HG03442 (cell line): ENCODE data around the gene NCAM1.
A peak's percentile ranks its signal among the peaks of the same experiment; 100 is the strongest.

Source experiments
- ATAC-seq: cut with Tn5 transposase; IDR thresholded peaks from one replicate; pipeline ENCODE4 v1.9.1; 2021; ENCODE audit warnings: mild to moderate bottlenecking, moderate library complexity; ENCODE audit not compliant: unreplicated experiment

Gene NCAM1

DNA sequence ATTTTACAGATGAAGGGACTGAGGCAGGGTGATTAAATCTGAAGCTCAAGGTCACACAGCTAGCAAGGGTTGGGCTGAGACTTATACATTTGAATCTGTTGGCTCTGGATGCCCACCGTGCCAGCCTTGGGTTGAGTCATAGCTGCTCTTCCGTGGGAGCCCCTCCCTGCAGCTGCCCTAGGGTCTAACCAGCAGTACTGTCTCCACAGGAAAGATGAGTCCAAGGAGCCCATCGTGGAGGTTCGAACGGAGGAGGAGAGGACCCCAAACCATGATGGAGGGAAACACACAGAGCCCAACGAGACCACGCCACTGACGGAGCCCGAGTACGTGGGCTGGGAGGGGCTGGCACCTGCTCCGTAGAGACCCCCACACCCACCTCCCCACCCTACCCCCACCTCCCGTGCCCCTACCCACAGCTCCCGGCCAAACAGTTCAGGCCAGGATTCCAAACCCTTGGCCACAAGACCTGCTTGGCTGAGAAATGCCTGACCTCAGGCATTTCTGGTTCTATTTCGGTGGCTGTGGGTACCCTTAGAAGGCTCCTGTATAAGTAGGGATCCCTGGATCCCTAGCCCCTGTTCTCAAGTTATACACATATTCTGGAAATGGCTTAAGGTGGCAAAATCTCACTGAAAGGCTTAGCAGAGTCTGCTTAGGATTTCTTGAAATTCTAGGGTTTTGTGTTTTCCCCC lies 310.5 kb downstream of the NCAM1 start:
- no peak for ATAC-seq

DNA sequence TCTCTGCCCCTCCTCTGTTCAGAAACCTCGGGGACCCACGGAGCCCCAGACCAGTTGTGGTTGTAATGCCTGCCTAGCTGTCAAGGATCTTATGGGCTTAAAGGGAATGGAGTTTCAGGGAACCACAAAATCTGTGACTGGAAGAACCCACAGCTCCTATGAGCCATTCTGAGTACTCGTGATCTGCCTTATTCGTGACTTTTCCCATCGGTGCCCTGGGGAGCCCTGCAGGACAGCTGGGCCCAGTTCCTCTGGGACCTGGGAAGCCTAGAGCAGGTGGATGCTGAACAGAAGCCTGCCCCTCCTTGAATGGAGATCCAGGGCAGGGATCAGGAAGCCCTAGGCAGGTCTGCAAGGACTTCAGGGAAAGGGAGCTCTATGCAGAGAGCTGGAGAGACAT lies 311.1 kb downstream of the NCAM1 start:
- no peak for ATAC-seq

DNA sequence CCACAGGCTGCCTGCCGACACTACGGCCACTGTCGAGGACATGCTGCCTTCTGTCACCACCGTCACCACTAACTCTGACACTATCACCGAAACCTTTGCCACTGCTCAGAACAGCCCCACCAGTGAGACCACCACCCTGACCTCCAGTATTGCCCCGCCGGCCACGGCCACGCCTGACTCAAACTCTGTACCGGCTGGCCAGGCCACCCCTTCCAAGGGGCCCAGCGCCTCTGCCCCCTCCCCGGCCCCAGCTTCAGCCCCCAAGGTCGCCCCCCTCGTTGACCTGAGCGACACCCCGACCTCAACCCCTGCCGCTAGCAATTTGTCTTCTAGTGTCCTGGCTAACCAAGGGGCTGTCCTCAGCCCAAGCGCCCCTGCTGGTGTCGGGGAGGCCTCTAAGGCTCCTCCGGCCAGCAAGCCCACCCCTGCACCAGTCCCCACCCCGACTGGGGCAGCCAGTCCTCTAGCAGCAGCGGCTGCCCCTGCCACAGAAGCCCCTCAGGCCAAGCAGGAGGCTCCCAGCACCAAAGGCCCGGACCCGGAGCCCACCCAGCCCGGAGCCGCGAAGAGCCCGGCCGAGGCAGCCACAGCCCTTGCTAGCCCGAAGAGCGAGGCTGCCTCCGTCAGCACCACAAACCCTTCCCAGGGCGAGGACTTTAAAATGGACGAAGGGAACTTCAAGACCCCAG lies 311.9 kb downstream of the NCAM1 start:
- ATAC-seq, result no peak

DNA sequence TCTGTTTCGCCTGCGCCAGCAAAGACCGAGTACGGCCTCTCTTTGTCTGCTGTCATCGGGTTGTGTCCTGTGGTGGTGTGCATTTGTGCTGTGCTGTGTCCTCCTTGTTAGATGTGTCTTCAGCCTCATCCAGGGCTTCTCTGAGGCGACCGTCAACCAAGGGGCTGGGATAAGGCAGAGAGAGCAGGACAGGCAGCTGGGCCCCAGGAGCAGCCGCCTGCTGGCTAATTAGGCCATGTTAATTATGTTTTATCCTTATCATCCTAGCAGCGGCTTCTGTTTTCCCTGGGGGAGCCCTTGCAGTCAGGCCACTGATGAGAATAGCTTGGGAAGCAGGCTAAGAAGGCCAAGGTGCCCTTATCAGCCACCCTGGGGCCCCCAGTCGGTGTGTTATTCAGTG lies 312.5 kb downstream of the NCAM1 start:
- no peak for ATAC-seq

DNA sequence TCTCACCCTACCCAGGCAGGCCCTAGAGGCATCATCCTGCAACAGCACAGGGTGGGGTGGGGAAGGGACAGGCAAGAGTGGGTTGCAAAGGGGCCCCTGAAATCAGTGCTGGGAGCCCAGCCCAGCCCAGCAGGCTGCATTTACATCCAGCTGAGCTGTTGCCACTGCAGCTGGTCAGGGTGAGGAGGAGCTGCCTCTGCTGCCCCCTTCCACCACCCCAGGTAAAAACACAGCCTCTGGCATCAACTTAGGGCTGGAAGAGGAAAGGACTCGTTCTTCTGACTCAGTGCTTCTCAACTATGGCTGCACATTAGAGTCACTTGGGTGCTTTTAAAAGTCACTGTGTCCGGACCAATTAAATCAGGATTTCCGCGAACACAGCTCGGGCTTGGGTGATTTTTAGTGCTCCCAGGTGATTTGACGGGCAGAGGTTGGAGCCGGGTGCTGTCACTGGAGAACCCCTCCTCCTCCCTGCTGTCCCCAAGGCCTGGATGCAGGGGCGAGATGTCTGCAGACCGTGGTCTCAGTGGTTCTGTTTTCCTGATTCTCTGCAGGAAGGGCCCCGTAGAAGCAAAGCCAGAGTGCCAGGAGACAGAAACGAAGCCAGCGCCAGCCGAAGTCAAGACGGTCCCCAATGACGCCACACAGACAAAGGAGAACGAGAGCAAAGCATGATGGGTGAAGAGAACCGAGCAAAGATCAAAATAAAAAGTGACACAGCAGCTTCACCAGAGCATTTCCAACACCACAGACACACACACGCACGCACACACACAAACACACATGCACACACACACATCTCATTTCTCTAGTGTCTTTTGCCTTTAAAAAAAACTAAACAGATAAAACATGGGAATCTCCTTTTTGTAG lies 313.7 kb downstream of the NCAM1 start:
- no peak for ATAC-seq

DNA sequence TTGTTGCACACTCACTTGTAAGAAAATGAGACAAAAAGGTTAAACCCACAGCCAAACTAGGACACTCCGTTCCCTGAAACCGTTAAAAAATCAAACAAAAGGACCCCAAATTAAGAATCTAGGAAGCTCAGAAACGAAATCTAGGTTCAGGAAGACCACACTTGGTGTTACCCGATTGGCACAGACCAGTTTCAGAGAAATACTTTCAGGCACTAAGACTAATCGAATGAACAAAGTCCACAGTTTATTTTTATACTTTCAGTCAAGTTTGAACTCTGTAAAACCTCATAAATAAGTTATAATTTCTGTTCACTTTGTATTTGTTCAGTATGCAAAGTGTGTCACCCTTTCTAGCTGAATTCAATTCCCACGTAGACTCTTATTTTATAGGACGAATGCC lies 314.4 kb downstream of the NCAM1 start:
- no peak for ATAC-seq

DNA sequence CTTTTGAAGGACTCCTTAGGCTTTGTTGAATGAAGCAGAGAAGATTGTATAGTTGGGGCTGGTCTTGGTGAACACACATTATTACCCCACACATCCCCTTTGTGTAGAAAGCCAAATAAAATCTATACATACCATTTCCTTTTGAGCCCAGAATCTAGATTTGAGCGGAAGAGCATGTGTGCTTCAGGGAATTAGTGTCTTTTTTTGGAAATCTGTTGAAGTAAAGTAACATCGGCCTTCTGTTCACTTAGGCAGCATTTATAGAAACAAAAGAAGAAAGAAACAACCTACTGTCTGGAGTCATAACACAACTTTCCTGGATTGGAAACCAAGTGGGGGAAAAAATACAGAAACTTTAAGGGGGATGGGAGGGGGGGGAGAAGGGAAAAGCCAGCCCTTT lies 315.2 kb downstream of the NCAM1 start:
- no peak for ATAC-seq

DNA sequence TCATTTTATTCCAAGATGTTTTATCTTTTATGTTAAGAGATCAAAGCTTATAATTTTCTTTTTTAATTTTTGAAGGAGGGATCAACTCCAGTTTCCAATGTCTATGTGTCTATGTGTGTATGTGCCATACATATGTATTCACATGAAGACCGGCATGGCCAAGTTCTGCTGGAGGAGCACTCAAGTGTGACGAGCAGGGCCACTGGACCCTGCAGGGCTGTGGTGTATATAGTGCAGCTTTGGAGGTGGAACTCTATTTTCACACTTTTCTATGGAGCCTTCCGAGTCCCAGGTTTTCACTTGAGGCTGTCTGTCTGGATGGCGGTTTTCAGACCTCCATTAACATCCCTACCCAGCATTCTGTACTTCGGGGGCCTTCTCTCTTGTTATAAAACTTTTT lies 316.7 kb downstream of the NCAM1 start:
- no peak for ATAC-seq

DNA sequence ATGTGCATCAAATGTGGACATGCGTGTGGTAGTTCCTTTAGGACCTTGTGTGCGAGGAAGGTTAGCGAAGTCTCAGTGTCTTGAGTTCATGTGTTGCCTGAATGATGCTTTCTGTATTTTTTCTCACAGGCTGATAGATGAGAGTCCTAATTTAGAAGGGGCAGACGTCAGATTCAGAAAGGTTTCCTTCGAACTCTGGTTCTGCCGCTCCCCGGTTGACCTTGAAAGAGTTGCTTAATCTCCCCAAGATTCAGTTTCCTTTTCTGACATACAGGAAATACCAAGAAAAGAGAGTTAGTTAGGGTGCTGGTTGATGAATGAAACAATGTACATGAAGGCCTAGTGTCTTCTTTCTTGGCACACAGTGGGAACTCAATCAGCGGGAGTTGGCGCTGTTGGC lies 317.3 kb downstream of the NCAM1 start:
- ATAC-seq, result no peak

DNA sequence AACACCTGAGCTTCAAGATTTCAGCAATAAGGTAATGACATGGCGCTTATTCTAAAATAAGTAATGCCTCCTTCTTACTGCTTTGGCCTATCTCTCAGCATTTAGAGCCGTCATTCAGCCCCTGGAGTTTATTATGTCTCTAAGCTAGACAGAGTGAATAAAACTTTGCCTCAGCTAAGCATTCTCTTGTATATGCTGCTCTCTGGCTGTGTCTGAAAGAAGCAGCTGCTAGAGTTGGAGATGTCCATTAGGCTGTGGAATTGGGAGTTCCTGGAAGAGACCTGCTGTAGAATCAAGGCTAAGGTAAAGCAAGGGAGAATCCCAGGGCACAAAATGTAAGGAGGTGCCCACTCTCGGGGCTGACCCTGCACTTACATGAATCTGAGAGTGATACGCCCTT lies 317.7 kb downstream of the NCAM1 start:
- no peak for ATAC-seq

DNA sequence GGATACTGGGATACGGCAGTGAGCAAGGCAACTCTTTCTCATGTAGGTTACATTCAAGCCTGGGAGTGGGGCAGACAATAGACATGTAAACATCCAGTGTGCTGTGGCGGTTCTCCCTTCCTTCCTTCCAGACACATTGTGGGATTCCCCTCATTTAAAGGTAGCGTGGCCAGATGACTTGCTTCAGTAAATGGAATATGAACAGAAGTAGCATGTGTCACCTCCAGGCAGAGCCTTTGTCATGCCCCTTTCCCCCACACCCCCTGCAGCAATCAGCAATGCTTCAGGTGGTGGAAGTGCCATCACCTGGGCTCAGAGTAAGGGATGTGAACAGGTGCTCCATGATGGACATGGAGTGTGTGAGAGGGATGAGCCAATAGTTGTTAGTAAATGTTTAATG lies 318.4 kb downstream of the NCAM1 start:
- no peak for ATAC-seq

DNA sequence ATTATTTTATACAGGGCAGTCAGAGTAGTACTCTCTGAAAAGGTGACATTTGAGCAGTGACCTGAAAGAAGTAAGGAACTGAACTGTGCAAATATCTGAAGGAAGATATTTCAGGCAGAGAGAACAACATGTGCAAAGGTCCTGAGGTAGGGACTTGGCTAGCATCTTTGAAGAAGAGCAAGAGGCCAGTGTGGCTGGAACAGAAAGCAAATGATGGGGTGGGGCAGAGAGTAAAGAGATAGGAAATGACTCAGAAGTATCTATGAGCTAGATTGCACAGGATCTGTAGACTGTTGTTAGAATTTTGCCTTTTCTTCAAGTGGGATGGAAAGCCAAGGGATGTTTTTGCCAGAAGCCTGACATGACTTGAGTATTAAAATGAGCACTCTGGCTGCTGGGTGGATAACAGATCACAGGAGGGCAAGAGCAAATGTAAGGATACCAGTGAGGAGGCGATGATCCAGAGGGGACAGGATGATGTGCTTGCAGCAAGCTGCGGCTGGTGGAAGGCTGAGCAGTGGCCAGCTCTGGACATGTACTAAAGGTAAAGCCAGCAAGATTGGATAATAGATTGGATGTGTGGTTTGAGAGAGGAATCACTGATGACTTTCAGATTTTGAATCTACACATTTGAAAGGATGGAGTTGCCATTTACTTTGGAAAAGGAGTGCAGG lies 320.0 kb downstream of the NCAM1 start:
- no peak for ATAC-seq

DNA sequence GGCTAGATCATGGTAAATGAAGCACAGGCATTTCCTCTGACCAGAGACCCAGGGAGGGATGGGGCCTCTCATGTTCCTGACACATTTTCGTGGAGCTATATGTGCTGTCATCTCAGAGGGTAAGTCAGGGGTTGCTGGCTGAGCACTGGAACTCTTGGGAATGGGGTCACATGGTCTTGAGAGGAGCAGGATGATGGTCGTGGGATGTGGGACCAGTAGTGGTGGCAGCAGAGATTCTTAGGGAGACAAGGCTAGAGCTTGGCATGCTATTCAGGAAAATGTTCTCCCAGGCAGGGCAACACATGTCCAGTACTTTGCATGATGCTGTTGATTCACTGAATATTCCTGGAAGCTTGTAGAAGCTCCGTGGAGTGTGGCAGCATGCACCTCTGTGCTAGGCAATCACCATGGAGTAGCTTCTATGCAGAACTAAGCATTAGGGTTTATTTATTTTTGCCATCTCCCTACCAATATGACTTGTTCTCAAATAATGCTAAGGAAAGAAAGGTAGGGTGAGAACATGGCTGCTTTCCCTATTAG lies 321.7 kb downstream of the NCAM1 start:
- ATAC-seq, result no peak

DNA sequence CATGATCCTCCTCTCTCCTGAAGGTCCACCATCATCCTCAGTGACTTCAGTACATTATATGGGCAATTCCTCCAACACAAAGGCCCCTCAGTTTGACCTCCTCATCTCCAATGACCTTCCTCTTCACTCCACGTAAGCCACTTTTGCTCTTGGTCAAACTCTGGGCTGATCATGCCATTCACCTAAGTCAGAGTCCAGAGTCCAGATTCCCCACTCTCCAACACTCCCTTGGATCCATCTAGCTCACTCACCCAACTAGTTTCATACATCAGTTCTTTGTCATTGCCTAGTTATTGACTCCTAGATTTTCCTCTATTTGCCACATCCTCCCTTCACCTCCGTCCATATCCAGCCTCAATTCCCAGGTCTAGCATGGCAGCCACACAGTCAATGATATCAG lies 322.7 kb downstream of the NCAM1 start:
- no peak for ATAC-seq

DNA sequence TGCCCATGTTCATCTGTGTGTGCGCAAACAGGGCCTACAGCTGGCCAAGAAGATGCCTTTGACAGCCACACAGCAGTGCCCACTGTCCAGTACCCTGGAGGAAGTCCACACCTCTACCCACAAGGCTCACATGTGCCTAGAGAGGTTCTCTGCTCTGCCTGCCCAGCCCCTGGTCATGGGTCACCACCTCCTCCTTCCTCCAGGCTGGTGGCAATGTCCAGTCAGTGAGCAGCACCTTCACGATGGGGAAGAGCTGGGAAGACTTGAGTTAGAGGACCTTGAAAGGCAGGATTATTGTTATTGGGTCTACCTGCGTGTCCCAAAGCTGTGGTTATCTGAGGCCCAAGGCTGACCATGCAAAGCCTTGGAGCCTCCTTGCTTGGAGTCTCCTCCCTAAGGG lies 324.8 kb downstream of the NCAM1 start:
- no peak for ATAC-seq

DNA sequence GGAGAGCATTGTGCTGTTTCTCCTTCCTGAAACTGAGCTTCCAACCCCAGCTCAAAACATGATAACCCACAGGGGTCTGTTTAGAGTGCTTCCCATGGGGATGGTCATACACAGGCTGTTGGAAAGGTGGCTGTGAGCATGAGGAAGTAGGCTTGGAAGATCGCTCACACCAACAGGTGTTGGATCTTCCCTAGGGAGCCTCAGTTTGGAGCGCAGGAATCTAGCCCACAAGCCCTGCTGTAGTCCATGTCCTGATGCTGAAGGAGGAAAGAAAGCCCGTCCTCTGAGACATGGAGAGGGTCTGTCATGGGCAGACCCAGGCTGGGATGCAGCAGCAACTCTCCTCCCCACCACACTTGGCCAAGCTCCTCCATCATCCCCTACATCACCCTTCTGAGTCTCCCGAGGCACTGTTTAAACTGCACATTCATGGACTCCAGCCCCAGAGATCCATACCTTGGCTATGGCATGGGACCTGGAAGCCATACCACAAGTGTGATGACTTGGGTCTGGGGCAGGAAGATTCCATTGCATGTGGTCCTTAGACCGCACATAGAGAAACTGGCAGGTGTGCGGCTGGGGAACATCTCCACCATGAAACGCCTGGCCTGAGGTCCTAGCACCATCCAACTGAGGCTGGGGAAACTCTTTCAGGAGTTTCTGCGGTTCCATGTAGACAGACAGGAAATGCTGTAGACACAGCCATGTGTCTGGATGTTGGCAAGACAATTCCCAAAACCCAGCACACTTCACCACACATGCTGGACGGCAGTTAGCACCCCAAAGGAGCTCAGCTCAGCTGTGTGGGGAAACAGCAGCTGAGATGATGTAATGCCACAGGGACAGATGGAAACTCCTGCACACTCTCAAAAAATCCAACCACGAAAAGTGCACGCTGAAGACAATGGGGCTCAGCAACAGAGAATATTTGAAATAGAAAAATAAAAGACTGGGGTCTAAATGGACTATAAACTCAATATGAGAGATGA lies 325.6 kb downstream of the NCAM1 start:
- ATAC-seq, result no peak

DNA sequence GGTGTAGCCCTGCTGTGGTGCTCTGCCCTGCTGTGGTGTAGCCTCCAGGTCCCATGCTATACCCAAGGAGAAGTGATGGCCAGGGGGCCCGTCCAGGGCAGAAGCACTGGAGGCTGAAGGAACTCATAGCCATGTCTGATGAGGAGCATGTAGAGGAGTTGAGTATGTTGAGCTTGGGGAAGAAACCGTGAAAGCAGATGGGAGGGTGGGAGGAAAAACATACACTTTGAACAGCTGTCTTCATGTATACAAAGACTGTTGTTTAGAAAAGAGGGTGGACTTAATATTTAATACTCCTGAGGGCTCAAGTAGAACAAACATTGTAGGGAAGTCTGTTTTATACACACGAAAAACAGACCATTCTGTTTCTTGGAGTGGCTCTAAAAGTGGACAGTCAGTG lies 326.6 kb downstream of the NCAM1 start:
- ATAC-seq, result no peak

DNA sequence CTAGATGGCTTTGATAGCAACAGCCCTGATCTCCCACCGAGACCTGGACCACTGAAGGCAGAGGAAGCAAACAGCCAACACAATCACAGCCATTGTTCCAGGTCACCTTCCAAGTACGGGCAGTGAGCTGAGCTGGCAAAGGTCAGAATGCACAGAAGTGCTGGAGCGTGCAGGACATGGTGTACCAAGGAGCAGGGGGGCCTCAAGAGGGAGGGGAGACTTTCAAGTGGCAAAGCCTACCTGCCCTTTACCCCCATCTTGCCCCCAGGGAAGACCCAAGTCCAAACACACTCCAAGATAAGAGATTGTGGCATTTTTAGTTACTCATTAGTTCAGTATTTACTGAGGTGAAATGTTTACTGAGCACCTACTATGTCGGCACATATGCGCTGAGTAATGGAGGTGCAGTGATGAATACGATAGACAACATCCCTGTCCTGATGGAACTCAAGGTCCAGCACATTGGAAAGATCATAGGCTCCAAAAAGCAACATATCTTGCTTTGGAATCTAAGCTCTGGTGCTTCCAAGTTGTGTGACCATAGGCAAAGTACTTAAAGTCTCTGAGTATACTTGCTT lies 327.2 kb downstream of the NCAM1 start:
- ATAC-seq, result no peak

DNA sequence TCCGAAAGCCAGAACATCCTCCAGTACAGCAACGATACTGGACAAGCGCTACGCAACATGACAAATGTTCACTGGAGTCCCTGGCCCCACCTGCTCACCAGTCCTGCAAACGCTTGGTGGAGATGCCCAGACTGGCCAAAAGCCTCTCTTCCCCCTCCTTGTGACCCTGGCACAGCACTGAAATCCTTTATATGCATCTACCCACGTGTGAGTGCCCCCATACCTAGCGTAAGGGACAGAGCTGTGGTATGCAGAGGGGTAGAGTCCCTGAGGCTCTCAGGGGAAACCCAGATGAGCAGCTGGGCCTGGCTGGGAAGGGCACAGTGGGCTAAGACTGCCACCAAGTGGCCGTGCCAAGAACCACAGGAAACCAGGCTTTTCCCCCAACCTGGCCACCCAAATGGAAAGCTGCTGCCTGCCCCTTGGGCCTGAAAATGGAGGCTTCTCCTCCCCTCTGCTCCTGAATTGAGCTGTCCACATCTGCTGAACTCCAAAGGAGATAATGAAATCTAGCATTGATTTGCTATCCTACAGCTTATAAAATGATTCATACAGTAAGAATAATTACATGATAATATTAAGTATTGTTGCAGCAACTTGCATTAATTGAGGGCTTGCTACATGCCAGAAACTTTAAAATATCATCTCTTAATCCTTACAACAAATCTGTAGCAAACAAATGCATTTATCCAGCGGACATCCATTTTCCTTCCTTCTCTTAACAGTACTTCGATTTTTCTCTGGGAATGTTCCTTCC lies 328.4 kb downstream of the NCAM1 start:
- peak; percentile 94 for ATAC-seq
